ENCODE data around the gene PSMB3.

PSMB3 gene

DNA sequence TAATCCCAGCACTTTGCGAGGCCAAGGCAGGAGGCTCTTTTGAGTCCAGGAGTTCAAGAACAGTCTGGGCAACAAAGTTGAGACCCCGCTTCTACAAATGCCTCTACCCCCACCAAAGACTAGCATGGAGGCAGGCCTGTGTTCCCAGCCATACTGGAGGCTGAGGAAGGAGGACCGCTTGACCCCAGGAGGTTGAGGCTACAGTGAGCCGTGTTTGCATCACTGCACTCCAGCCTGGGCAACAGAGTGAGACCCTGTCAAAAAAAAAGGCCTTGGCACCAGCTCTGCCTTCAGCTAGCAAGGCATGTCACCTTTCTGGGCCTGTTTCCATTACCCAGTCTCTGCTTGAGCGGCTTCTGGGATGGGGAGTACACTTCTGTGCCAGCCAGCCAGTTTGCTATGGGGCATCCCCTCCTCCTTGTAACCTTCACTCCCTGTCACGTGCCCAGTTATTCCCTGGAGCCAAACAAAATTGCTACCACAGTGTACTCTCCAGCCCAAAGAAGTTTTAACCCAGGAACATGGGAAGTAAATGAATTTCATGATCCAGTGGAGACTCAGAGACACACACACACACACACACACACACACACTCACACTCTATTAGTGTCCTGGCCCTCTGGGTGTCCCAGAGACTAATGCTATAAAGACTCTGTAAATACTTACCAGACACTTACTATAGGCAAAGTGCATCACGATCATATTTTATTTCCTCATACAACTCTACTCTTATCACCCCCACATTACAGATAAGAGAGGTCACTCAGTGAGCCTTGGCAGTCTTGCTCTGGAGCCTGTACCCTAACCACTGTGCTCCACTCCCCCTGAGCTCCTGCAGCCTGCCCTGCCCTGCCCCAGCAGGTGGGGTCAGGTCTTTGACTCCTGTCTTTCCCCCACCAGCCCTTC is 19.9 kb upstream of the PSMB3 start:
- no peak overlapping the region for H3K4me3 ChIP-seq (ENCODE audit: low read depth, low read length, poor library complexity, severe bottlenecking)
- peaks cover 9% of the 10 kb centered on the region; the same call in 1 of the 2 replicates for H3F3A ChIP-seq (ENCODE audit: insufficient read depth, low read length)
- H3K27me3 ChIP-seq (ENCODE audit: insufficient read depth, low read length): 0 out of 2 replicates have a peak, but pooled peaks cover 4% of the 10 kb centered on the region
- no peak for TF ChIP-seq EZH2 (IDR thresholded peaks at IDR 0.05; ENCODE audit: borderline replicate concordance, low read length)
- TF ChIP-seq, protein P1, sequence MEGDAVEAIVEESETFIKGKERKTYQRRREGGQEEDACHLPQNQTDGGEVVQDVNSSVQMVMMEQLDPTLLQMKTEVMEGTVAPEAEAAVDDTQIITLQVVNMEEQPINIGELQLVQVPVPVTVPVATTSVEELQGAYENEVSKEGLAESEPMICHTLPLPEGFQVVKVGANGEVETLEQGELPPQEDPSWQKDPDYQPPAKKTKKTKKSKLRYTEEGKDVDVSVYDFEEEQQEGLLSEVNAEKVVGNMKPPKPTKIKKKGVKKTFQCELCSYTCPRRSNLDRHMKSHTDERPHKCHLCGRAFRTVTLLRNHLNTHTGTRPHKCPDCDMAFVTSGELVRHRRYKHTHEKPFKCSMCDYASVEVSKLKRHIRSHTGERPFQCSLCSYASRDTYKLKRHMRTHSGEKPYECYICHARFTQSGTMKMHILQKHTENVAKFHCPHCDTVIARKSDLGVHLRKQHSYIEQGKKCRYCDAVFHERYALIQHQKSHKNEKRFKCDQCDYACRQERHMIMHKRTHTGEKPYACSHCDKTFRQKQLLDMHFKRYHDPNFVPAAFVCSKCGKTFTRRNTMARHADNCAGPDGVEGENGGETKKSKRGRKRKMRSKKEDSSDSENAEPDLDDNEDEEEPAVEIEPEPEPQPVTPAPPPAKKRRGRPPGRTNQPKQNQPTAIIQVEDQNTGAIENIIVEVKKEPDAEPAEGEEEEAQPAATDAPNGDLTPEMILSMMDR (IDR thresholded peaks at IDR 0.05; ENCODE audit: low read length): no peak
- no peak overlapping the region for H3K4me2 ChIP-seq (ENCODE audit: low read length)
- H3K36me3 ChIP-seq (ENCODE audit: insufficient read depth, low read length): no peaks in the 10 kb centered on the region
- no peak overlapping the region for H2AFZ ChIP-seq (ENCODE audit: low read length)
- no peaks in the 10 kb centered on the region for H3K79me2 ChIP-seq (ENCODE audit: insufficient read depth, low read length)
- H4K20me1 ChIP-seq (ENCODE audit: insufficient read depth, low read length): no peaks in the 10 kb centered on the region
- H3K9me2 ChIP-seq (ENCODE audit: low read depth, low read length): no peaks in the 10 kb centered on the region
- H3K9ac ChIP-seq (ENCODE audit: low read length): no peak overlapping the region
- no peaks in the 10 kb centered on the region for H3K9me3 ChIP-seq (ENCODE audit: low read length)
- no peak overlapping the region for H3K27ac ChIP-seq (ENCODE audit: low read depth, low read length, poor library complexity, severe bottlenecking)
- peaks cover 47% of the 10 kb centered on the region for H3K4me1 ChIP-seq (ENCODE audit: insufficient read depth, low read length, severe bottlenecking)

DNA sequence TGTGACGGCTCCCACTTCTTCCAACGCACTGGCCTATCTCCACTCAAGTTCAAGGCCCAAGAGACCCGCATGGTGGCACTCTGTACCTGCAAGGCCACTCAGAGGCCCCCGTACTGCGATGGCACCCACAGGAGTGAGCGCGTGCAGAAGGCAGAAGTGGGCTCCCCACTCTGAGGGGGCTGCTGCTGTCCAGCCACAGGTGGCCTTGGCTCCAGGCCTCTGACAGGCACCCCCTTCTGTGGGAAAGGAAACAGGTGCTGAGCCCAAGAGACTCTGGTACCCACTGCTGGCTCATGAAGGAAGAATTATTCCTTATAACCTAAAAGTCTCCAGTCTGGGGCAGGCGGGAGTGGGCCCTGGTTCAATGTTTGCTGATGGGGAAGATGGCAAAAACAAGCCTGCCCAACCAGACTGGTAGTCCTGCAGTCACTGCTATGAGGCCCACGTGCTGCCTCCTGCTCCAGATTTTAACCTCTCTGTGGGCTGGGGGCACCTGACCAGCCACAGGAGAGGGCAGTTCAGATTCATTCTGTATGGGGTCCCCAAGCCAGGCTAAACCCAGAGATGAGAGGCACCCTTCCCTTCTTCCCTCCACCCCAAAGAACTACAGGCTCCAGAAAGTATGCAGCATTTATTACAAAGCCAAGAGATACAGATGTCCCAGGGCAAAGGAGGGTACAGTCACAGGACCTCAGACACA is 19.1 kb upstream of the PSMB3 start:
- no peaks in the 10 kb centered on the region for H3K79me2 ChIP-seq (ENCODE audit: insufficient read depth, low read length)
- H3K9me2 ChIP-seq (ENCODE audit: low read depth, low read length): no peaks in the 10 kb centered on the region
- no peaks in the 10 kb centered on the region for H4K20me1 ChIP-seq (ENCODE audit: insufficient read depth, low read length)
- H3K4me1 ChIP-seq (ENCODE audit: insufficient read depth, low read length, severe bottlenecking): peaks cover 39% of the 10 kb centered on the region
- no peak overlapping the region for H2AFZ ChIP-seq (ENCODE audit: low read length)
- H3F3A ChIP-seq (ENCODE audit: insufficient read depth, low read length): peaks cover 9% of the 10 kb centered on the region; the same call in 1 of the 2 replicates
- 0 out of 2 replicates have a peak, but pooled peaks cover 7% of the 10 kb centered on the region for H3K27me3 ChIP-seq (ENCODE audit: insufficient read depth, low read length)
- TF ChIP-seq, protein P1 (IDR thresholded peaks at IDR 0.05; ENCODE audit: low read length): no peak
- no peak for TF ChIP-seq EZH2 (IDR thresholded peaks at IDR 0.05; ENCODE audit: borderline replicate concordance, low read length)
- no peaks in the 10 kb centered on the region for H3K36me3 ChIP-seq (ENCODE audit: insufficient read depth, low read length)
- H3K4me3 ChIP-seq (ENCODE audit: low read depth, low read length, poor library complexity, severe bottlenecking): no peak overlapping the region
- H3K4me2 ChIP-seq (ENCODE audit: low read length): no peak overlapping the region
- no peak overlapping the region for H3K27ac ChIP-seq (ENCODE audit: low read depth, low read length, poor library complexity, severe bottlenecking)
- H3K9ac ChIP-seq (ENCODE audit: low read length): no peak overlapping the region
- H3K9me3 ChIP-seq (ENCODE audit: low read length): no peaks in the 10 kb centered on the region

DNA sequence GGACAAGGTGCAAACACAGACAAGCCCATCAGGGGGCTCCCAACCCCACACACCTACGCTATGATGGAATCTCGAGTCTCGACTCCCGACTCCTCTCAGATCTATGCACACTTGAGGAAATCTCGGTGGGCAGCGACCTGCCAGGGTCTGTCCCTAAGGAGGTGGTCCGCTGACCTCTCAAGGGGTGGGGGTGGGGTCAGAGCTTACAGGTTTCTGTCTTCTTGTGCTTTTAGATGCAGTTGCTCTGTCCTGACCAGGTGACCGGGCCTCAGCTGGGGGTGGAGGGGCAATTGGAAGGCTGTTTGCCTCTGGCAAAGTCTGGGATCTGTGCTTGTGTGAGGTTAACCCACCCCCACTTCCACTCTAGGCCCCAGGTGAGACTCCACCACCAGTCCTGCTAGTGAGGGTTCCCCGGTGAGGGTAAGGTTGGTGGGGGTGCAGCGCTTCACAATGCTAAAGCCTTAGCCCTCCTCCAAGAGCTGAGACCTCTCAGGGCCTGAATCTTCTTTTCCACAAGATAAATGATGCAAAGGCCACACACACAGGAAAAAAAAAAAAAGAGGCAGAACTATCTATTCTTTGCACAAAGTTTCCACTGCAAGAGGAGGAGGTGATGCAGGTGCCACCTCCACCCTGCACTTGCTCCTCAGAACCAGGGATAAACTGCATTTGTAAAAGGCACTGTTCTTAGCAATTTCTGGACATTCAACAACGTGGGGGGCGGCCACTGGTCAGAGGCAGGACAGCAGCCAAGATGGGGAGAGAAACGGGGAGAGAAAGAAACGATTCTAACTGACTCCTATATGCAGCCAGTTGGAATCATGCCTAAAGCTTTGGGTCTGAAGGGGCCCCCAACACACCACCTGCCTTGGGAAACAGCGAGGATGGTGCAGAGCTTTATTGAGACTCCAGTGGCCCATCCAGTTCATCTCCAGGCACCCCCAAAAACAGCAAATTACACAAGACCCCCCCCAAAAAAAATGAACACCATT is 18.3 kb upstream of the PSMB3 start:
- H2AFZ ChIP-seq (ENCODE audit: low read length): no peak overlapping the region
- H3K27ac ChIP-seq (ENCODE audit: low read depth, low read length, poor library complexity, severe bottlenecking): peak overlapping the region; percentile 54
- H3K4me2 ChIP-seq (ENCODE audit: low read length): peak overlapping the region; percentile 17; the same call in 1 of the 2 replicates
- H3F3A ChIP-seq (ENCODE audit: insufficient read depth, low read length): peaks cover 9% of the 10 kb centered on the region; the same call in 1 of the 2 replicates
- H3K36me3 ChIP-seq (ENCODE audit: insufficient read depth, low read length): no peaks in the 10 kb centered on the region
- H3K9ac ChIP-seq (ENCODE audit: low read length): no peak overlapping the region
- no peaks in the 10 kb centered on the region for H3K79me2 ChIP-seq (ENCODE audit: insufficient read depth, low read length)
- 0 out of 2 replicates have a peak, but pooled peaks cover 11% of the 10 kb centered on the region for H3K27me3 ChIP-seq (ENCODE audit: insufficient read depth, low read length)
- TF ChIP-seq, protein P1 (IDR thresholded peaks at IDR 0.05; ENCODE audit: low read length): peak; percentile 54
- no peak for TF ChIP-seq EZH2 (IDR thresholded peaks at IDR 0.05; ENCODE audit: borderline replicate concordance, low read length)
- no peaks in the 10 kb centered on the region for H3K9me3 ChIP-seq (ENCODE audit: low read length)
- H3K4me1 ChIP-seq (ENCODE audit: insufficient read depth, low read length, severe bottlenecking): peaks cover 30% of the 10 kb centered on the region
- no peaks in the 10 kb centered on the region for H3K9me2 ChIP-seq (ENCODE audit: low read depth, low read length)
- no peak overlapping the region for H3K4me3 ChIP-seq (ENCODE audit: low read depth, low read length, poor library complexity, severe bottlenecking)
- H4K20me1 ChIP-seq (ENCODE audit: insufficient read depth, low read length): no peaks in the 10 kb centered on the region

Measured in OCI-LY1 (cell line).